ENCODE results near the gene CSPG5.

Gene CSPG5

GRCh38 chr3:47581835-47582234 lies 3.2 kb upstream of the CSPG5 start:
- CTCF ChIA-PET, result interaction anchor here (0.6 kb wide), 1 partner anchor 666 kb away, joined by 4 read pairs; no protein-coding TSS in a partner anchor
- TF ChIP-seq CTCF (IDR thresholded peaks at IDR 0.05; ENCODE audit: insufficient read depth, low read length, missing control alignments), result no peak
- POLR2A ChIA-PET, result no interaction called here

GRCh38 chr3:47581422-47581821 lies 2.8 kb upstream of the CSPG5 start:
- H3K4me3 ChIP-seq (ENCODE audit: low read depth, low read length), result no peak overlapping the region
- no peak for TF ChIP-seq CTCF (IDR thresholded peaks at IDR 0.05; ENCODE audit: insufficient read depth, low read length, missing control alignments)
- no peak for DNase-seq (ENCODE audit: low read depth, low spot score)
- ChIA-PET POLR2A (no interaction called here), CTCF (interaction anchor here (0.6 kb wide), 1 partner anchor 666 kb away, joined by 4 read pairs; no protein-coding TSS in a partner anchor)

More at GRCh38 chr3:47581835-47582234, 3.2 kb upstream of the CSPG5 start:
- DNase-seq (ENCODE audit: low read depth, low spot score), result no peak
- no peak overlapping the region for H3K4me3 ChIP-seq (ENCODE audit: low read depth, low read length)

GRCh38 chr3:47580481-47580880 lies 1.8 kb upstream of the CSPG5 start:
- ChIA-PET POLR2A (no interaction called here), CTCF (no interaction called here)
- DNase-seq (ENCODE audit: low read depth, low spot score), result no peak

DNA sequence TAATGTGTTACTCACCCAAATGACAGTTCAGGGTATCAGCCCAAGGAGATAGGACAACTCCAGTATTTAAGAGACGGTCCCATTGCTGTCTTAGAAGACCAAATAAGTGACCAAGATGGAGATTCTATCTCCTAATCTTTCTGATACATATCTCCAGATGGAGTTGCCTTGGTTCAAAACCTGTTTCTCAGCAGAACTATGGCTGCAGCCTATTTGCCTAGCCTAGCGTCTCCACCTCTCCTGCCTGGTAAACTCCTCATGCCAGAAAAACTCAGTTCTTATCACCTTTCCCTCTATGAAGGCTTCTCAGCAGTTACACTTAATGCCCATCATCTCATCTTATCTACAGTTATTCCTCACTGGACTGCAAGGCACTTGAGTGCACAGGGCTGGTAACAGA lies 1.2 kb upstream of the CSPG5 start:
- DNase-seq (ENCODE audit: low read depth, low spot score), result no peak
- no peak for TF ChIP-seq CTCF (IDR thresholded peaks at IDR 0.05; ENCODE audit: insufficient read depth, low read length, missing control alignments)
- CTCF ChIA-PET, result no interaction called here
- no peak overlapping the region for H3K4me3 ChIP-seq (ENCODE audit: low read depth, low read length)
- POLR2A ChIA-PET, result no interaction called here

More at GRCh38 chr3:47580481-47580880, 1.8 kb upstream of the CSPG5 start:
- H3K4me3 ChIP-seq (ENCODE audit: low read depth, low read length), result no peak overlapping the region
- TF ChIP-seq CTCF (IDR thresholded peaks at IDR 0.05; ENCODE audit: insufficient read depth, low read length, missing control alignments), result no peak

DNA sequence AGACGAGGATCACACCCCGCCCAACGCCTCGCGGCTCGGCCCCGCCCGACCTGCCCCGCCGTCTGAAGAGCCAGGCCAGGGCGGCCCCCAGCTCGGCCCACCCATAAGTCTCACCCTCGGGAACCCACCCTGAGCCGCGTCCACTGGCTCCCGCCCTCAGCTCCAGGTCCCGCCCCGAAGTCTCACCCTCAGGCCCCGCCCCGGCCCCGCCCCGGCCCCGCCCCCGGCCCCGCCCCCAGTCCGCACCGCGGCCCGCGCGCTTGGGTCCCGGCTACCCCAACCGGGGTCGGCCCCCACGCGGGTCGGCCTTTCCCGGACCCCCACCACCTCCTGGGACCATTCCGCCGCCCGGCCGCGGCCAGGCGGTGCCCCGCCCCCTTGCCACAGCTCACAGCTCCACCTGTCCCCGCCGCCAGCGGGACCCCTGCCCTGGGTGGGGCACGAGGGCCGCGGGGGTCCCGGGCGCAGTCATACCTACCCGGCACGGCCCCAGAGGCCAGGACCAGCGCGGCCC lies 489 bp downstream of the CSPG5 start:
- CTCF ChIA-PET, result interaction anchor here (0.6 kb wide), 1 partner anchor 56 kb away, joined by 3 read pairs; no protein-coding TSS in a partner anchor
- POLR2A ChIA-PET, result no interaction called here
- peak overlapping the region; percentile 50 for H3K4me3 ChIP-seq (ENCODE audit: low read depth, low read length)
- TF ChIP-seq CTCF (IDR thresholded peaks at IDR 0.05; ENCODE audit: insufficient read depth, low read length, missing control alignments), result no peak
- no peak for DNase-seq (ENCODE audit: low read depth, low spot score)

GRCh38 chr3:47577583-47578118 lies 1.0 kb downstream of the CSPG5 start:
- no peak for DNase-seq (ENCODE audit: low read depth, low spot score)
- peak overlapping the region; percentile 45 for H3K4me3 ChIP-seq (ENCODE audit: low read depth, low read length)
- ChIA-PET POLR2A (no interaction called here), CTCF (interaction anchor here (0.6 to 0.8 kb wide), 3 partner anchors 55 to 156 kb away, joined by 3 read pairs; no protein-coding TSS in a partner anchor)
- TF ChIP-seq CTCF (IDR thresholded peaks at IDR 0.05; ENCODE audit: insufficient read depth, low read length, missing control alignments), result no peak

Data from AG04449 (cell line).